Measurements from ENCODE around the gene MRC1. TPM values are rescaled to one million over a fixed set of nuclear protein-coding genes. Genes with fewer than 3 reads are reported as not detected.

MRC1 gene
- polyA plus RNA-seq, 1 donor (not counting 4 experiments of a cell fraction or from before 2014, with no cell fraction given) = 0.01 TPM

- no peak for FAIRE-seq
- H3K36me3 ChIP-seq (ENCODE audit: control insufficient read depth in 2 of 2, extremely low read depth in 1 of 2, insufficient read depth in 2 of 2, low read length in 2 of 2) = no peaks in the 10 kb centered on the region
- H3K9me3 ChIP-seq (ENCODE audit: control insufficient read depth, low read depth, low read length) = no peaks in the 10 kb centered on the region
- no peaks in the 10 kb centered on the region for H4K20me1 ChIP-seq (ENCODE audit: control insufficient read depth, extremely low read depth, insufficient read depth, low read length)
- no peak for TF ChIP-seq CTCF (optimal IDR thresholded peaks at IDR 0.05 in 1 of 3, IDR thresholded peaks at IDR 0.05 in 1 of 3, conservative IDR thresholded peaks at IDR 0.05 in 1 of 3; ENCODE audit: extremely low read depth in 1 of 3, insufficient read depth in 2 of 3, low read length in 3 of 3)
- TF ChIP-seq EZH2 (IDR thresholded peaks at IDR 0.05; ENCODE audit: low read length) = no peak
- no peaks in the 10 kb centered on the region for H3K79me2 ChIP-seq (ENCODE audit: control insufficient read depth, insufficient read depth, low read length)
- H2AFZ ChIP-seq (ENCODE audit: control insufficient read depth, low read length) = no peak overlapping the region
- H3K9me1 ChIP-seq (ENCODE audit: control insufficient read depth, extremely low read depth, insufficient read depth, low read length) = no peaks in the 10 kb centered on the region
- H3K4me2 ChIP-seq (ENCODE audit: control insufficient read depth, extremely low read depth, insufficient read depth, low read depth, low read length) = no peak overlapping the region
- no peak overlapping the region for H3K9ac ChIP-seq (ENCODE audit: control insufficient read depth, extremely low read depth, insufficient read depth, low read length)
- DNase-seq (ENCODE audit: low read depth, low spot score) = no peak
- H3K4me1 ChIP-seq (ENCODE audit: control insufficient read depth, extremely low read depth, insufficient read depth, low read length) = peaks cover 14% of the 10 kb centered on the region
- dilution Hi-C loops (cut with MboI; ENCODE audit: extremely low pct_ligation_motif_present, low sequenced_read_pairs) = no loop called here
- no peaks in the 10 kb centered on the region for H3K27me3 ChIP-seq (ENCODE audit: control insufficient read depth, extremely low read depth, insufficient read depth, low read length)
- no peak overlapping the region for H3K27ac ChIP-seq (ENCODE audit: control insufficient read depth, insufficient read depth, low read length)
- no peak overlapping the region for H3K4me3 ChIP-seq (ENCODE audit: control insufficient read depth in 2 of 3, extremely low read depth in 1 of 3, insufficient read depth in 2 of 3, low read depth in 1 of 3, low read length in 3 of 3)
Observed at GRCh38 chr10:17958049-17958448, 148.9 kb downstream of the MRC1 start.

- Histone ChIP-seq H3K9me1 (ENCODE audit: control insufficient read depth, extremely low read depth, insufficient read depth, low read length) (no peaks in the 10 kb centered on the region), H2AFZ (ENCODE audit: control insufficient read depth, low read length) (no peak overlapping the region), H3K27me3 (ENCODE audit: control insufficient read depth, extremely low read depth, insufficient read depth, low read length) (no peaks in the 10 kb centered on the region), H3K9me3 (ENCODE audit: control insufficient read depth, low read depth, low read length) (no peaks in the 10 kb centered on the region), H3K27ac (ENCODE audit: control insufficient read depth, insufficient read depth, low read length) (no peak overlapping the region), H3K9ac (ENCODE audit: control insufficient read depth, extremely low read depth, insufficient read depth, low read length) (no peak overlapping the region), H3K79me2 (ENCODE audit: control insufficient read depth, insufficient read depth, low read length) (no peaks in the 10 kb centered on the region), H3K4me3 (ENCODE audit: control insufficient read depth in 2 of 3, extremely low read depth in 1 of 3, insufficient read depth in 2 of 3, low read depth in 1 of 3, low read length in 3 of 3) (no peak overlapping the region), H4K20me1 (ENCODE audit: control insufficient read depth, extremely low read depth, insufficient read depth, low read length) (no peaks in the 10 kb centered on the region), H3K4me1 (ENCODE audit: control insufficient read depth, extremely low read depth, insufficient read depth, low read length) (peaks cover 17% of the 10 kb centered on the region), H3K36me3 (ENCODE audit: control insufficient read depth in 2 of 2, extremely low read depth in 1 of 2, insufficient read depth in 2 of 2, low read length in 2 of 2) (no peaks in the 10 kb centered on the region), H3K4me2 (ENCODE audit: control insufficient read depth, extremely low read depth, insufficient read depth, low read depth, low read length) (no peak overlapping the region)
- no peak for FAIRE-seq
- TF ChIP-seq CTCF (optimal IDR thresholded peaks at IDR 0.05 in 1 of 3, IDR thresholded peaks at IDR 0.05 in 1 of 3, conservative IDR thresholded peaks at IDR 0.05 in 1 of 3; ENCODE audit: extremely low read depth in 1 of 3, insufficient read depth in 2 of 3, low read length in 3 of 3) (no peak), EZH2 (IDR thresholded peaks at IDR 0.05; ENCODE audit: low read length) (no peak)
- dilution Hi-C loops (cut with MboI; ENCODE audit: extremely low pct_ligation_motif_present, low sequenced_read_pairs) = no loop called here
- DNase-seq (ENCODE audit: low read depth, low spot score) = no peak
Observed at GRCh38 chr10:17959870-17960269, 150.7 kb downstream of the MRC1 start.

Small RNA genes within 50 kb of the gene (small RNA-seq; reads per million reads assigned to genes)
- 0.20 to 2.3 (median 1.3) reads per million in 3 experiments for gene MIR511 (ENCODE audit: insufficient read length in 3 of 3, low read depth in 3 of 3, low replicate concordance in 1 of 3)

Other genes with a start within 250 kb of the MRC1 start
- gene HACD1, start 192.0 kb upstream of the MRC1 start, polyA plus RNA-seq = 17.7 to 46.3 TPM (median 32.5 TPM) in 3 replicates
- gene STAM, start 165.2 kb upstream of the MRC1 start, polyA plus RNA-seq = 27.8 to 34.9 TPM (median 34.1 TPM) in 3 replicates
- 0.05 to 0.13 TPM (median 0.12 TPM) in 3 replicates for gene TMEM236, start 57.1 kb upstream of the MRC1 start, polyA plus RNA-seq
- gene SLC39A12, start 142.6 kb downstream of the MRC1 start, polyA plus RNA-seq = 0.03 to 0.13 TPM (median 0.07 TPM) in 3 replicates